SKM-1 (cell line): ENCODE data around the gene COL1A1.

ENCODE experiments used
- DNase-seq: peaks from one replicate; lab custom pipeline; 2025; ENCODE audit not compliant: unreplicated experiment; lab: John Stamatoyannopoulos, UW

The COL1A1 gene

GRCh38 chr17:50213026-50214022 lies 11.9 kb upstream of the COL1A1 start:
- DNase-seq = no peak

- DNase-seq = no peak
Measured at GRCh38 chr17:50212121-50212843, 10.9 kb upstream of the COL1A1 start.

- no peak for DNase-seq
Measured at GRCh38 chr17:50211249-50212120, 10.1 kb upstream of the COL1A1 start.

GRCh38 chr17:50210240-50211225 lies 9.1 kb upstream of the COL1A1 start:
- no peak for DNase-seq

GRCh38 chr17:50209472-50210239 lies 8.2 kb upstream of the COL1A1 start:
- DNase-seq = no peak

GRCh38 chr17:50209133-50209471 lies 7.7 kb upstream of the COL1A1 start:
- no peak for DNase-seq

- DNase-seq = no peak
Measured at GRCh38 chr17:50208611-50209061, 7.2 kb upstream of the COL1A1 start.

GRCh38 chr17:50207792-50208567 lies 6.5 kb upstream of the COL1A1 start:
- no peak for DNase-seq

GRCh38 chr17:50207315-50207714 lies 5.9 kb upstream of the COL1A1 start:
- no peak for DNase-seq

- DNase-seq = no peak
Measured at GRCh38 chr17:50206604-50207293, 5.3 kb upstream of the COL1A1 start.

- no peak for DNase-seq
Measured at GRCh38 chr17:50205963-50206505, 4.6 kb upstream of the COL1A1 start.

GRCh38 chr17:50205111-50205962 lies 3.9 kb upstream of the COL1A1 start:
- DNase-seq = no peak

- no peak for DNase-seq
Measured at GRCh38 chr17:50204431-50204830, 3.0 kb upstream of the COL1A1 start.

GRCh38 chr17:50203604-50204345 lies 2.3 kb upstream of the COL1A1 start:
- no peak for DNase-seq

GRCh38 chr17:50203086-50203485 lies 1.7 kb upstream of the COL1A1 start:
- no peak for DNase-seq
